HG02610 (cell line): ENCODE results near the gene TBX19.

Source experiments
- ATAC-seq: cut with Tn5 transposase; IDR thresholded peaks from one replicate; pipeline ENCODE4 v1.9.1; 2021; ENCODE audit warnings: mild to moderate bottlenecking, moderate library complexity; ENCODE audit not compliant: unreplicated experiment

The TBX19 gene

DNA sequence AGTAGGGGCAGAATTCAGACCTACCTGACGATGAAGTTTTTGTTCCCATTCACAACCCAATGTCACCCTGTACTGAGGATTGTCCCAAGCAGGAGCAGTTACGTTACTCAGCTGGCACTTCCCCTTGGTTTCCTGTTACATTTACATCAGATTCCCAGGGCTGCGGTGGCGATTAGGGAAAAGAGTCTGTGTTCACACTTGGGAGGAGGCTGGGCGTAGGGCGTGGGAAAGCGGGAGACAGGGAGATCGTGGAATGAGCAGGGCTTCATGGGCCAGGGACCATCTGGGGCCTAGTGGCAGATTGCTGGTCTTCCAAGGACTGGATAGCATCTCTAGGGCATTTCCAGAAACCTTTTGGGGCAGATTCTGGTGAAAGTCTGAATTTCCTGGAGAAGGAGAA, 39.0 kb downstream of the TBX19 start:
- ATAC-seq = no peak

GRCh38 chr1:168320149-168320548, 39.5 kb downstream of the TBX19 start:
- no peak for ATAC-seq

- no peak for ATAC-seq
These were observed 40.2 kb downstream of the TBX19 start for GRCh38 chr1:168320800-168321450.

DNA sequence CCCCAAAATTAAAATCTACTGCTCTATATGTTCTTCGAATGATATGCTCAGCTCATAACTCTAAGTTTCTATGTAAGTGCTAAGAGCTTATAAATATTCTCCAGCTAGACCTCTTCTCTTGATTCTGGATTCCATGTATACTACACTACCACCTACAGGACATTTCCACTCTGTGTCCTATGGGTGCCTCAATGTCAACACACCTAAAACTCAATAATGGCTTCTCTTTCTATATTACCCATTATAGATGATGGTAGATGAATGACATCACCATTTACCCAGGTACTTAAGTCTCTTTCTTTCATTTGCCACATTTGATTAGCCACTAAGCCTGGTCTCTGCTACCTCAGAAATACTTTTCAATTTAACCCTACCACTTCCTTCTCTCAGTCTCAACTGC, 41.3 kb downstream of the TBX19 start:
- ATAC-seq = no peak

GRCh38 chr1:168324745-168325425, 44.2 kb downstream of the TBX19 start:
- no peak for ATAC-seq

GRCh38 chr1:168328731-168329364, 48.2 kb downstream of the TBX19 start:
- ATAC-seq = no peak

DNA sequence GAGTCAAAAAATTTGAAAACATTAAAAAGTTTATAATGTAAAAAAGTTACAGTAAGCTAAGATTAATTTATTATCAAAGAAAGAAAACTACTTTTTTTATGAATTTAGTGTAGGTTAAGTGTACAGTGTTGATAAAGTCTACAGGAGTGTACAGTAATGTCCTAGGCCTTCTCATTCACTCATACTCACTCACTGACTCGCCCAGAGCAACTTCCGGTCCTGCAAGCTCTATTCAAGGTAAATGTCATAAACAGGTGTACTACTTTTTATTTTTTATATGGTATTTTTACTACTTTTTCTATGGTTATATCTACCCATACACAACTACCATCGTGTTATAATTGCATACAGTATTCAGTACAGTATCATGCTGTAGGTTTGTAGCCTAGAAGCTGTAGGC, 49.6 kb downstream of the TBX19 start:
- ATAC-seq = no peak

DNA sequence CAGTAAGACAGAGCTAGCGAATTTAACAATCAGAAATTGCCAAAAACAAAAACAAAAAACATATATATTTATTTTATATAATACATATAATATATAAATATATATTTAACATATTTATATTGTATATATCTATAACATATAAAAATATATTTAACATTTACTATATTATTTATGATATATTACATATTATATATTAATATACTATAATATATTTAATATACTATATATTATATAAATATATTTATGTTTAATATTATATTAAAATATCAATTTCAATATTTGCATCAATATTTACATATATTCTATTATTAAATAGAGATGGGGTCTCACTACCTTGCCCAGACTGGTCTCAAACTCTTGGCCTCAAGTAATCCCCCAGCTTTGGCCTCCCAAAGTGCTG, 50.9 kb downstream of the TBX19 start:
- no peak for ATAC-seq

DNA sequence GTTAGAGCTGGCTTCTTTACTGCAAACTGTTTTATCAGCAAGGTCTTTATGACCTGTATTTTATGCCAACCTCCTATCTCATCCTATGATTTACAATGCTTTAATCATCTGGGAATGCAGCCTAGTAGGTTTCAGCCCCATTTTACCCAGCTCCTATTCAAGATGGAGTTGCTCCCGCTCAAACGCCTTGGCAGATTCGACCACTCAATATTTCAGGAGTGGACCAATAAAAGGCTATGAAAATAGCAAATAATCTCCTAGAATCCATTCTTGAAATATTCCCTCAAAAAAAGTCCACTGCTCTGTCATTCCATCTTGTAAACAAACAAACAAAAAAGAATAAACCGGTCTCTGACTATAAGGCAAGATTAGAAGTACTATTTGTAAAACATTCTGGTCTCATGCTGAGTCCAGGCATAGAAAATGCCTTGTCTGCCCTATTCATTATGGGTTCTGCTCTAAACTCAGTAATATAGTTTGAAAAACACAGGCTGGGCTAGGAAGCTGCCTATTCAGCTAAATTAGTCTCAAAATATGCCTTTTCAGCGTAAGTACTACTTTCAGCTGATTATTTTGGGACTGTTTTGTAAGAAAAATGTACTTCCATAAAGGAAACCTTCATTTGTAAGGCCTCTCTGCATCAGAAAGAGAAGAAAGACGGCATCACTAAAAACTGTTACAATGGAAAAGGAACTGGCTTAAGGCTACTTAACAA, 53.0 kb downstream of the TBX19 start:
- no peak for ATAC-seq

DNA sequence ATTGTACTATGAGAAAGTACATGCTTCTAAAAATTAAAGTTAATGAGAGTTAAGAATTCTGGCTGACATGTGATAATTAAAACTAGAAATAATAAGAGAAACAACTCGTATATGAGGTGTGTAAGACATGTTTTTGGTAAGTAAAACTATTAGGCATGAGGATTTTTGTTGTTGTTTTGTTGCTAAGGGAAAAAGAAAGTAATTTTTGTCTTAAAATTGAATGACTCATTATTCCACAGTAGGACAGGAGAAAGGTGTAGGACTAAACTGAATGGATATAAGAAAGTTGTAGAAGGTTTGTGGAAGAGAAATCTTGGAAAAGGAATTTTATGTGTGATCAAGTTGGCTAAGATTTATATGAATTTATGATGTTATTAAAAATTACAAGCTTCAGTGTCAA, 54.8 kb downstream of the TBX19 start:
- ATAC-seq = no peak

DNA sequence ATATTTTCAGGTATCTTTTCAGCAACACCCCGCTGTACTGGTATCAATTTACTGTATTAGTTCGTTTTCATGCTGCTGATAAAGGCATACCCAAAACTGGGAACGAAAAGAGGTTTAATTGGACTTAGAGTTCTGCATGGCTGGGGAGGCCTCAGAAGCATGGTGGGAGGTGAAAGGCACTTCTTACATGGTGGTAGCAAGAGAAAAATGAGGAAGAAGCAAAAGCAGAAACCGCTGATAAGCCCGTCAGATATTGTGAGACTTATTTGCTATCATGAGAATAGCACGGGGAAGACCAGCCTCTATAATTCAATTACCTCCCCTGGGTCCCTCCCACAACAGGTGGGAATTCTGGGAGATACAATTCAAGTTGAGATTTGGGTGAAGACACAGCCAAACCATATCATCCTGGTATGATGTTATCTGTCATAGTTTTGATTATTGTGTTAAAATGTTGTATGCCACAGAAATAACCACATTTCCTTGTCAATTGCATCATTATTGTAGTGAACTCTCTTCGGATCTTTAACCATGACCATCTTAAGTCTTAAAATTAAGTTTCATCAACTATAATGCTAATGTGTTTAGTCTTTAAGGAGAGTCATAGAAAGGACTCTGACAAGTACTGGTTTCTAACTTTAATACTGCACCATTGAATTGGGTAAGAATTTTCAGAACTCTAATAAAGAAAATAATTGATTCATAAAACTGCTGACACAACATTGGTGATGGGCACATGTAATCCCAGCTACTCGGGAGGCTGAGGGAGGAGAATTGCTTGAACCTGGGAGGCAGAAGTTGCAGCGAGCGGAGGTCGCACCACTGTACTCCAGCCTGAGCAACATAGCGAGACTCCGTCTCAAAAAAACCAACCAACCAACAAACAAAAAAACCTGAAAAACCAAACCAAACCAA, 58.2 kb downstream of the TBX19 start:
- ATAC-seq = no peak

DNA sequence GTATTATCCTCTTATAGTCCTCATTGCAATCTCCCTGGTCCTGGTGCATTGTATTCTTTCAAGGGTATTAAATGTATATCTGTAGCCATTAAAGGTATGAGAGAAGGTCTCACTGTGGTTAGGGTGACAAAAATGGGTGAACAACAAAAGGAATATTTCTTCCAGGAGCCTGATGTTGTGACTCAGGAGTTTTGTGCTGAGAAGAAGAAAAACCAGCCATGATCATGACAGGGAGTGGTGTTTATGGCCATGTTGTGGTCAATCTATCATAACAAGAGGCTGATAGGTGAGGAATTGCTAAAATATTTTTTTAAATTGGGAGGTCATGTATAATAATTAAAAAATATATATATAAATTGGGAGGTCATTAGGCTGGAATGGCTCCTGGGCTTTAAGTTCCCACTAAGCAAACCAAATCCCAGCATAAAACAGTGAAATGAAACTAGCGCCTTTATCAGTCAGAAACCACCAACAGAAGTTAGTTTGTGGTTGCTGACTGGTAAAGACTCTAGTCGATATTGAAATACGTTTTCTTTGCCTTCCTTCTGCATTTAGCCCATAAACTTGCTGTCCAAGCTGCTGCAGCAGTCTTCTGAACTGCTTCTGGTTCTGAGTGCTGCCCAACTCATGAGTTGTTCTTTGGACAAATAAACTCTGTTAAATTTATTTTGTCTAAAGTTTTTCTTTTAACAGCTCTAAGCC, 60.3 kb downstream of the TBX19 start:
- no peak for ATAC-seq

DNA sequence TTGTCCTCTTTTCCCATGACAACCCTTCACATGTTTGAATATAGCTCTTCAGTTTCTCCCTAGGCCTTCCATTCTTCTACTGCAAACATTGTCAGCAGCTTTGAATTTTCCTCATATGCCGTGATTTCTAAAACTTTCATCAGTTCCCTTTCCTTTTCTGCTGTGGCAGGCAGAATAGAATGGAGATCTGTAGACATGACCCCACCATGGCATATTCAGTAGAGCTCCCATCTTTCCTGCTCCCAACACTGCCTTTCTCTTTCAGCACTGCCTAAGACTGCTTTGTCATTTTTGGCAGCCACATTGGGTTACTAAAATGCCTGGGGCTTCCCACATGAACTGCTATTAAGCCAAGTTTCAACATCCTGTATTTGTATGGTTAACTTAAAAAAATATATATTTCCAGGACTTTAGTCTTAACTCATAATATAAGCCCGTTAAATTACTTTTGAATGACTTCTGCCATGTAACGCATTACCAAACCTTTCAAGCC, 60.9 kb downstream of the TBX19 start:
- no peak for ATAC-seq

- peak; percentile 87 for ATAC-seq
These were observed 62.0 kb downstream of the TBX19 start for GRCh38 chr1:168342572-168343280.

GRCh38 chr1:168343566-168343965, 62.9 kb downstream of the TBX19 start:
- ATAC-seq = no peak

DNA sequence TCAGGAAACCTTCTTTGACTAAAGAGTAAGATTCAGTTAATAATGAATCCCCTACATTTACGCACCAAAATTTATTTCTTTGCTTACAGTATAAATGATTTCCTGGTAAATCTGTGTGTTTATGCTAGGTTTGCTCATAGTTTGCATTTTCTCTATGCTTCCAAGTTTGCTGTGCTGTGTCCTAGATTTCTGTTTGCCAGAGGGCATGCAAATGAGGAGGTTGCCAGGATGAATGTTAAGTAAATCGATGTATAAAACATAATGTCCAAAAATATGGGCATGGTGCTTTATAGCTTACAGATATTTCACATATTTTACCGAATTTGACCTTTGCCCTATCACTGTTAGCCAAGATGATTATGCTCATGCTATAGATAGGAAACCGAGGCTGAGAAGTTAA, 63.8 kb downstream of the TBX19 start:
- ATAC-seq = no peak

DNA sequence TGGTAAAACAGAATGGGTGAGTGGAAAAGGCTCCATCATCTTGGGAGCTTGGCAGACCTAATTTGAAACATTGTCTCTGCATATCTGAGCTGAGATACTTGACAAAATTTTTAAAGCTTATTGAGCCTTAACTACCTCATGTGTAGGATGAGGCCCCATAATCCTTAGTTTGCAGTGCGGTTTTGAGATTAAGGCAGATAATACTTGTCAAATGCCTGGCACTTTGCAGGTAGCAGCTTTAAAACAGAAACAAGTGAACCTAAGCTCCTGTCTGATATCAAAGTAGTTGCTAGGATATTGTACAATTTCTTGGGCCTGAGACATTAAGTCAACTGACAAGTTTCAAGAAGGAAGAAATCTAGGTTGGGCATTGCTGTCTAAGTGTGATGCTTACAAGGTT, 65.3 kb downstream of the TBX19 start:
- ATAC-seq = no peak

GRCh38 chr1:168347630-168348029, 67.0 kb downstream of the TBX19 start:
- no peak for ATAC-seq

- ATAC-seq = no peak
These were observed 67.6 kb downstream of the TBX19 start for GRCh38 chr1:168348146-168348709.
